ENCODE measurements around the gene GTF2A1.
"Not testable (repeated sequence)": the region's sequence is repeated elsewhere in the genome, so short reads cannot be mapped to it uniquely, and the experiment has no call there.

Gene GTF2A1

DNA sequence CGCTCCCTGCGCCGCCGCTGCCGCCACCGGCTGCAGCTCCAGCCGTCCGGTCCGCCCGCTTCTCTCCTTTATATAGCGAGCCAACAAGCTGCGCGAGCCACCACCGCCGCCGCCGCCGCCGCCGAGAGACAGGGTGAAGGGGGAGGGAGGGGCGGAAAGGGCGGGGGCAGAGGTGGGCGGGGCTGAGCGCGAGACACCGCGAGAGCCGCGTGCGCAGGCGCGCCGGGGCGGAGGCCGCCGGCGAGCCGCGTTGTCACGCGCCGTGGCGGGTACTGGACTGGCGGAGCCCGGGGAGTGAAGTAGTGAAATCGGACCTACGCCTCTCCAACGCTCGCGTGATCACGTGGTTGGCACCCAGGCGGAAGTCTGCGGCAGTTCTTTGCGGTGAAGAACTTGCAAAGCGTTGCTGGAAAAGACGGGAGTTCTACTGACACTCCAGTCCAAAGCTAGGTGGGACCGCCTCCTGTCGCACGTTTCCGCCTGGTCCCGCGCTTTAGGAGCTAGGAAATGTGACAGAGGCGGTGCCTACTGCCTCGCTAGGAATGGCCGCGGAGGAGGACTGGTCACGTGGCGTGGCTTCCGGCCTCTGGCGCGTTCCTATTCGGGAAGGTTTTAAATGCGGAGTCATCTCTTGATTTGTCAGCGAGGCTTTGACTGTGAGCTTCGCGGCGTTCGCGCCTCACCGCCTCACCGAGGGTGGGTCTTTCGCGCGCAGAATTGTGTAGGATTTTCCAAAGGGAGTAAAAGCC is at the start of gene GTF2A1:
GTF2A1 (minus strand) TSS at position 130 of the 749 bp plus-strand sequence. CDS start 441 bp downstream, outside the sequence.
- peak; percentile 92 for DNase-seq

DNA sequence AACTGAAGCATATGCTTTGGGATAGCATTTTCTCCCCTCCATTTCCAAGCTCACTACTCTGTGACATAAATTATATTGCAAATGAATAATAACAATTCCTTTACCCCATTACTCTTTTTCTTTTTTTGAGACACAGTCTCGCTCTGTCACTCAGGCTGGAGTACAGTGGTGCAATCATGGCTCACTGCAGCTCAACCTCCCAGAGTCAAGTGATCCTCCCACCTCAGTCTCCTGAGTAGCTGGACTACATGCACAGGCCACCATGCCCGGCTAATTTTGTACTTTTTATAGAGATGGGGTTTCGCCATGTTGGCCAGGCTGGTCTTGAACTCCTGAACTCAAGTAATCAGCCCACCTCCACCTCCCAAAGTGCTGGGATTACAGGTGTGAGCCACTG is 49.2 kb upstream of the GTF2A1 start:
- no peak for DNase-seq

GRCh38 chr14:81269100-81269978 is 48.6 kb upstream of the GTF2A1 start:
- DNase-seq: no peak

GRCh38 chr14:81268016-81268416 is 47.3 kb upstream of the GTF2A1 start:
- DNase-seq: no peak

DNA sequence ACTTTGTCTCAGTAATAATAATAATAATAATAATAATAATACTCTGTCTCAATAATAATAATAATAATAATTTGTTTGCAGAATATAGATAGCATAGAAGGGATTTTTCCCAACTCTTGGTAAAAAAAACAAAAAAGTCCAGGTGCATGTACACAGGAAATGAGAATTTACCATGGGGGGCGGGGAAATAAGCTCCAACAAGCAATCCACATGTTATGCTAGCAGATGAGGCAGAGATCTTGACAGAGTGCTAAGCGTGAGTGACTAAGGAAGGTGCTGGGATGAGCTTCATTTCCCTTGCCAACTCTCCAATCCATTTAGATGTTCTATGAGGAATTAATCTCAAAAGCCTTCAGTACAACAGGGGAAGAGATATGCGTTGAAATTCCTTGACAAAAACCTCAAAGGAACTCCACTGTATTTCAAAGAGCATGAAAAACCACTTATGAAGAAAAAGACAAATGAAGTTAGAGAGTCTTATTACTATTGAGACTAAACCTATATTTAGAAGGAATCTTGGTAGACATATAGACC is 44.9 kb upstream of the GTF2A1 start:
- no peak for DNase-seq

DNA sequence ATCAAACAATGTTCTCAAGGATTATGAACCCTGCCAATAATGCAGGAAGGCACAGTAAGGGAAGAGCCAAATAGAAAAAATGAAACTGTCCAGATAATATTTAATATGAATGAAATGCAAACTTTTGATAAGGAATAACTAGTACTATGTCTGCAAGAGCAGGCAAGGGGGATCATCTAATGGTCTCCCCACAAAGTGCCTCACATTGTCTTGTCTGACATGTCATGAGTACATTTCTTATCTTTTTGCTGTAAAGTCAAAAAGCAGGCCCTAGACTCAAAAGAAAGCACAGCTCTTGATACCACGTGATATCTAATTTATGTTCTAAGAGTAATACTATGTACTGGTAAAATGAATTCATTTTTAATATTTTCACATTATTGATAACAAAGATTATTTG is 43.9 kb upstream of the GTF2A1 start:
- DNase-seq: no peak

DNA sequence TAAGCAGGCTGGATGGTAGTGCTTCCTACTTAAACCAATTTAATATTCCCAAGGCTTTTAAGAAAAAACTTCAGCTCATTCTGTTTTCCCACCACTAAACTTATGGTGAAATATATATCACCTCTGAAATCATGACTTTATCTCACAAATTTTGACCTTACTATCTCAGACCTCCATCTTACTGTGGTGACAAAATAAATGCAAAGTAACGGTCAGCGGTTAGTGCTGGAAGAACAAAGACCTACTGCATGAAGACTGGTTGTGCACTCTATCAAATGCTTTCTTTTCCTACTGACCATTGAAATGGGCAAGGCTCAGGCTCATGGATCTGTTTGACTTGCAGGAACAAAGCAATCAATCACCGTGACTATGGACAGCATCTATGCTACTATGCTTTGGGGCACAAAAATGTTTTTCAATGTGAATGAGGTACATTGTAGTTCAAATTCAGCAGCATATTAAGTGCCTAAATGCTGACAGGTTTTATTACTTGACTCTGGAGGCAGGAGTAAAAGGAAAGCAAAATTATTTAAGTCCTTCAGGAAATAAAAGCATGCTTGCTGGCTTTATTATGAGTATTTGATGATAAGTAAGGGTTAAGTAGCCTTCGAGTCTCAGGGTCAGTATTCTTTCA is 43.1 kb upstream of the GTF2A1 start:
- no peak for DNase-seq

- DNase-seq: no peak
These were observed 40.4 kb upstream of the GTF2A1 start for GRCh38 chr14:81261176-81261575.

- DNase-seq: no peak
These were observed 40.0 kb upstream of the GTF2A1 start for GRCh38 chr14:81260732-81261131.

GRCh38 chr14:81256289-81256960 is 35.7 kb upstream of the GTF2A1 start:
- no peak for DNase-seq

GRCh38 chr14:81252278-81252677 is 31.5 kb upstream of the GTF2A1 start:
- DNase-seq: no peak

DNA sequence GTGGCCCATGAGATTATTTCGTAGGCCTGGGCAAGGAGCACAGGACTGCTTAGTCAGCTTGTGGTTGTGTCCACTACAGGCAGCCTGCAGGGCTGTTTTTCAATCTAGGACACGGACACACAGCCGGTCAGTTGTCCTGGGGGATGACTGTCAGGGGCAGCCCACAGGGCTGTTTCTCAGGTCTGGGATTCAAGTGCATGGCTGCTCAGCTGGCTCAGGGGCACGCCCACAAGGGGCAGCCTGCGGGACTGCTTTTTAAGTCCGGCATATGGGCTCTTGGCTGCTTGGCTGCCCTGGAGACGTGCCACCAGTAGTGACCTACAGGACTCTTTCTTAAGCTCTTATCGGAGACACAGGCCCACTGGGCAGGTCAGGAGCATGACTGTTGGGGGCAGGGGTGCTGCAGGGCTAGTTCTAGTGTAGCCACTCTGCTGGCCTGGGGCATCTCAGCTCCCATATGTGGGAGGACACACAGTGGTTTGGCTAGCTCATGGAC is 26.6 kb upstream of the GTF2A1 start:
- DNase-seq: no peak

DNA sequence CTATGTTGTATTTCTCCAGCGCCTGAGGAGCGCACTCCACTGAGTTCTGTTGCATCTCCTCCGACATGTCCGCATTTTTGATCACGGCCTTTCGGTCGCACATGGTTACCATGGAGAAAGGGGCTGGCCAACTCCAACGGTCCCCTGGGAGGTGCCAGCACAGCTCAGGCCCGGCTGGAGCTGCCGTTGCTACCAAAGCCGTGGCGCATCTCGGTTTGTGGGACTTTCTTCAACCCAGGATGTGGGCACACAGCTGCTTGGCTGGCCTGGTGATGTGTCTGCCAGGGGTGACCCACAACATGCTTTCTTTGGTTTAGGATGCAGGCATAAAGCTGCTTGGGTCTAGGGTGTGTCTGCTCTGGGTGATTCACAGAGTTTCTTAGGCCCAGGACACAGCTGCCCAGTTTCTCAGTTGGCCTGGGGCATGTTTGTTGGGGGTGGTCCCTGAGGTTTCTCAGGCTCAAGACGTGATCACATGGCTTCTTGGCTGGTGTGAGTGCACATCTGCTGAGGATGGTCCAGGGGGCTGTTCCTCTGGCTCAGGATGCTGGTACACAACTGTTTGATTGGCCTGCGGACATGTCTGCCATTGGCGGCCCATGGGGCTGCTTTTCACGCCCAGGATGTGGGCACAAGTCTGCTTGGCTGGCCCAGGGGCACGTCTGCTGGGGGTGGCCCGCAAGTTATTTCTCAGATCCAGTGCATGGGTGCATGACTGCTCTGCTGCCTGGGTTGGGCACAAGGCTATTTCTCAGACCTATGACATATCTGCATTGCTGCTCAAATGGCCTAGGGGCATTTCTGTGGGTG is 25.9 kb upstream of the GTF2A1 start:
- no peak for DNase-seq

- no peak for DNase-seq
These were observed 25.0 kb upstream of the GTF2A1 start for GRCh38 chr14:81245771-81246170.

- DNase-seq: not testable (repeated sequence)
These were observed 23.7 kb upstream of the GTF2A1 start for GRCh38 chr14:81244431-81244830.

DNA sequence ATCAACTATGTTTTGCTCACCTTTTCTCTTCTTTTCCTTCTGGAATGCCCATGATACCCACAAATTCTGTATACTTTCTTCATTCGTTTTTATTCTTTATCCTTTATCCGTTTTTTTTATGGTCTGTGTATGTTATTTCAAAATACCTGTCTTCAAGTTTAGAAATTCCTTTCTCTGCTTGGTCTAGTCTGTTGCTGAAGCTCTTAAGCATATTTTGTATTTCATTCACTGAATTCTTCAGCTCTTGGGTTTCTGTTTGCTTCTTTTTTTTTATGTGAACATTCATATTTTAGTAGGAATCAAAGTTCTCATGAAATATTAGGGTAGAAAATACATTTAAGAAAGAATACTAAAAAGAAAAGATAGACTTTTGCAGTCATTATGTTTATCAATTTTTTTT is 22.7 kb upstream of the GTF2A1 start:
- DNase-seq: no peak

GRCh38 chr14:81236849-81237248 is 16.1 kb upstream of the GTF2A1 start:
- not testable (repeated sequence) for DNase-seq

GRCh38 chr14:81236138-81236537 is 15.4 kb upstream of the GTF2A1 start:
- no peak for DNase-seq

- no peak for DNase-seq
These were observed 14.3 kb upstream of the GTF2A1 start for GRCh38 chr14:81235096-81235495.

DNA sequence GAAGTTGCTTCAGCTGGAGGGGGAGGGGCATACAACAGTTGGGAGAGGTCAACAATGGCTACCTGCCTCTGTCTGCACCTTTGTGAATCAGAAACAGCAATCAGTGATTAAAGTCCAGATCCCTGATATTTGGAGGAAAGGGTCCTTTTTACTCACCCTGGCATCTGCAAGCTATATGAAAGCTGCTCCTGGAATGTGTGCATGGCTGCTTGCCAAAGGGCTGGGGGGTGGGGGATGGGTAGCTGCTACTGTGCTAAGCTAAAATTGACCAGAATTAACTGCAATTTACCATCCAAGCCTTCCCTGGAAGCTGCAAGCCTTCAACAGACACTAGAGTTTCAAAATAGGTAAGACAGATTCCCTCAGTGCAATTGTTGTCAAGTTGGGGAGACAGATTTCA is 13.5 kb upstream of the GTF2A1 start:
- no peak for DNase-seq

DNA sequence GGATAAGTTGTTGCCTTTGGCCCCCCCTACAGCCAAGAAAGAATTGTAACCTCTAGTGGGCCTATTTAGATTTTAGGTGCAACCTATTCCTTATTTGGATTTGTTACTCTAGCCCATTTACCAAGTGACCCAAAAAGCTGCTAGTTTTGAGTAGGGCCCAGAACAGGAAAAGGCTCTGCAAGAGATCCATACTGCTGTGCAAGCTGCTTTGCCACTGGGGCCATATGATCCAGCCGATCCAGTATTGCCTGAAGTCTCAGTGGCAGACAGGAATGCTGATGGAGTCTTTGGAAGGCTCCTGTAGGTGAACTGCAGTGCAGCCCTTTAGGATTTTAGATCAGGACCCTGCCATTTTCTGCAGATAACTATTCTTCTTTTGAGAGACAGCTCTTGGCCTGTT is 12.9 kb upstream of the GTF2A1 start:
- no peak for DNase-seq

DNA sequence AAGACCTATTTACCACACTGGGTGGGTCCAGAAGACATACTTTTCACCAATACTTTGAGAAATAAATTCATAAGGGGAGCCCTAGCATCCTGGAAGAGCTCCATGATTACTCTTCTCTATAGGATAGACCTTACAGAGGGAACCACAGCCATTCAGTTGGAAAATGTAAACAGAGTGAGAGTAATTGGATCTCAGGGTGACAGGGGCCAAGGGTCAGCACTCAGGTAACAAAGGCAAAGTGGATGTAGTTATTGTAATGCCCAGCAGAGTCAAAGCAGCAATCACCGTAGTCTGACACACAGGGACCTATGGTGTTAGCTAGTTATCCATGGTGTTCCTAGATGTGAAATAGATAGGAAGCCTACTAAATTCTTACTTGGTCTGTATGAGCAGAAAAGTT is 10.8 kb upstream of the GTF2A1 start:
- no peak for DNase-seq
